Activated CD8-positive, alpha-beta T cell treated with anti-CD3 and anti-CD28 coated beads for 36 hours (primary cell): ENCODE results near the gene DPCD. TPM values are rescaled to one million over a fixed set of nuclear protein-coding genes. Genes with fewer than 3 reads are reported as not detected.
A peak's percentile ranks its signal among the peaks of the same experiment; 100 is the strongest.
"Not testable (repeated sequence)": the region's sequence is repeated elsewhere in the genome, so short reads cannot be mapped to it uniquely, and the experiment has no call there.

Experiments
- ATAC-seq: fragments of 200-7000 bp; cut with Tn5 transposase; one replicate; pipeline ENCODE4 v1.10.0; 2021; ENCODE audit warnings: mild to moderate bottlenecking, moderate library complexity
- CTCF ChIA-PET: fragments of 350-600 bp; sonication (Branson Sonifier 250); formaldehyde crosslinking; loops from one replicate; lab custom pipeline; 2021; ENCODE audit warnings: antibody characterized with exemption; lab: Charles Lee
- POLR2A ChIA-PET: fragments of 350-600 bp; sonication (Branson Sonifier 250); formaldehyde crosslinking; loops from one replicate; lab custom pipeline; 2021; ENCODE audit warnings: antibody characterized with exemption; lab: Charles Lee
- DNase-seq: peaks from one replicate; pipeline ENCODE4 v3.0.0-alpha.2; 2020
- H3K27ac Mint-ChIP-seq: one replicate; pipeline ENCODE4 v1.8.0; 2021; ENCODE audit warnings: mild to moderate bottlenecking, mixed read lengths
- H3K27me3 Mint-ChIP-seq: one replicate; pipeline ENCODE4 v1.8.0; 2021; ENCODE audit warnings: mixed read lengths
- H3K36me3 Mint-ChIP-seq: one replicate; pipeline ENCODE4 v1.8.0; 2021; ENCODE audit warnings: low read depth, mixed read lengths
- H3K4me1 Mint-ChIP-seq: one replicate; pipeline ENCODE4 v1.8.0; 2021; ENCODE audit warnings: low read depth, mixed read lengths
- H3K4me3 Mint-ChIP-seq: one replicate; pipeline ENCODE4 v1.8.0; 2021; ENCODE audit warnings: mild to moderate bottlenecking, moderate library complexity, mixed read lengths
- H3K9me3 Mint-ChIP-seq: one replicate; pipeline ENCODE4 v1.8.0; 2021; ENCODE audit warnings: mixed read lengths
- CTCF ChIP-seq: fragments of 200-600 bp; IDR thresholded peaks from one replicate; pipeline ENCODE4 v1.8.0; 2022; ENCODE audit warnings: antibody characterized with exemption, mild to moderate bottlenecking
- intact Hi-C: fragments of 100-400 bp; cut with micrococcal nuclease; formaldehyde crosslinking; loops from one replicate; pipeline ENCODE4 v1.10.0; 2022
- total RNA-seq, 2 experiments: library from RNA; stranded (reverse); gene quantifications; one replicate each; pipeline ENCODE4 v1.2.3, GENCODE V29; 2021

Gene DPCD
- total RNA-seq, 2 experiments from 2014 or later: 19.0 TPM

GRCh38 chr10:101579516-101579870 is 8.6 kb upstream of the DPCD start:
- H3K27ac Mint-ChIP-seq: no peak overlapping the region
- H3K36me3 Mint-ChIP-seq: peaks cover 8% of the 10 kb centered on the region
- intact Hi-C loops: no loop called here
- ATAC-seq (no peak), DNase-seq (no peak)
- no peaks in the 10 kb centered on the region for H3K27me3 Mint-ChIP-seq
- no peaks in the 10 kb centered on the region for H3K4me1 Mint-ChIP-seq
- no peaks in the 10 kb centered on the region for H3K9me3 Mint-ChIP-seq
- ChIA-PET CTCF (interaction anchor here (2.2 to 5.7 kb wide), 2 partner anchors 9 to 202 kb away, joined by 8 to 34 read pairs; no protein-coding TSS in a partner anchor), POLR2A (interaction anchor here (0.8 kb wide), 1 partner anchor 8 kb away, joined by 3 read pairs; no protein-coding TSS in a partner anchor)
- TF ChIP-seq CTCF: no peak
- no peak overlapping the region for H3K4me3 Mint-ChIP-seq

- Mint-ChIP-seq H3K4me3 (no peak overlapping the region), H3K9me3 (no peaks in the 10 kb centered on the region)
Measured at GRCh38 chr10:101580486-101581399, 7.4 kb upstream of the DPCD start.

GRCh38 chr10:101585841-101586240 is 2.3 kb upstream of the DPCD start:
- ChIA-PET CTCF (interaction anchor here (0.8 to 2.1 kb wide), 5 partner anchors 10 to 18 kb away, joined by 3 to 8 read pairs (median 3); no protein-coding TSS in a partner anchor), POLR2A (no interaction called here)
- peaks cover 15% of the 10 kb centered on the region for H3K36me3 Mint-ChIP-seq
- intact Hi-C loops: no loop called here
- ATAC-seq: no peak
- H3K4me3 Mint-ChIP-seq: no peak overlapping the region
- no peaks in the 10 kb centered on the region for H3K27me3 Mint-ChIP-seq
- TF ChIP-seq CTCF: no peak
- H3K4me1 Mint-ChIP-seq: peaks cover 17% of the 10 kb centered on the region
- H3K9me3 Mint-ChIP-seq: no peaks in the 10 kb centered on the region
- no peak for DNase-seq
- H3K27ac Mint-ChIP-seq: no peak overlapping the region

More at GRCh38 chr10:101580486-101581399, 7.4 kb upstream of the DPCD start:
- DNase-seq (no peak), ATAC-seq (no peak)
- no peaks in the 10 kb centered on the region for H3K4me1 Mint-ChIP-seq
- H3K27me3 Mint-ChIP-seq: no peaks in the 10 kb centered on the region
- no peak for TF ChIP-seq CTCF
- ChIA-PET POLR2A (interaction anchor here (0.6 to 0.8 kb wide), 3 partner anchors 9 to 49 kb away, joined by 3 read pairs; no protein-coding TSS in a partner anchor), CTCF (interaction anchor here (0.5 to 5.7 kb wide), 4 partner anchors 10 to 52 kb away, joined by 3 to 34 read pairs (median 3); no protein-coding TSS in a partner anchor)
- no peak overlapping the region for H3K27ac Mint-ChIP-seq
- intact Hi-C loops: no loop called here
- peaks cover 12% of the 10 kb centered on the region for H3K36me3 Mint-ChIP-seq

- Mint-ChIP-seq H3K27me3 (no peaks in the 10 kb centered on the region), H3K27ac (no peak overlapping the region), H3K9me3 (no peaks in the 10 kb centered on the region), H3K36me3 (peaks cover 7% of the 10 kb centered on the region), H3K4me1 (peaks cover 17% of the 10 kb centered on the region), H3K4me3 (peak overlapping the region; percentile 93)
- no peak for ATAC-seq
- ChIA-PET CTCF (interaction anchor here (1.4 to 2.5 kb wide), 5 partner anchors 13 to 374 kb away, joined by 4 to 21 read pairs (median 9); no protein-coding TSS in a partner anchor), POLR2A (interaction anchor here (0.7 to 1.0 kb wide), 2 partner anchors 11 to 556 kb away, joined by 3 to 5 read pairs; no protein-coding TSS in a partner anchor)
- no peak for DNase-seq
- TF ChIP-seq CTCF: no peak
- intact Hi-C loops: no loop called here
Measured at GRCh38 chr10:101588879-101589278, 758 bp downstream of the DPCD start.

GRCh38 chr10:101593331-101593730 is 5.2 kb downstream of the DPCD start:
- intact Hi-C loops, H3K4me1 Mint-ChIP-seq, H3K27ac Mint-ChIP-seq, POLR2A ChIA-PET, H3K36me3 Mint-ChIP-seq, H3K27me3 Mint-ChIP-seq, ATAC-seq, H3K4me3 Mint-ChIP-seq, DNase-seq, H3K9me3 Mint-ChIP-seq: not testable (repeated sequence)
- CTCF ChIA-PET: interaction anchor here (2.2 to 6.3 kb wide), 2 partner anchors 9 to 189 kb away, joined by 8 to 34 read pairs; partner anchors contain the start of gene NPM3
